ENCODE measurements around the gene ZNF521. TPM values are rescaled to one million over a fixed set of nuclear protein-coding genes. Genes with fewer than 3 reads are reported as not detected.

The ZNF521 gene
- total RNA-seq, 1 donor from 2014 or later = 41.6 TPM

DNA sequence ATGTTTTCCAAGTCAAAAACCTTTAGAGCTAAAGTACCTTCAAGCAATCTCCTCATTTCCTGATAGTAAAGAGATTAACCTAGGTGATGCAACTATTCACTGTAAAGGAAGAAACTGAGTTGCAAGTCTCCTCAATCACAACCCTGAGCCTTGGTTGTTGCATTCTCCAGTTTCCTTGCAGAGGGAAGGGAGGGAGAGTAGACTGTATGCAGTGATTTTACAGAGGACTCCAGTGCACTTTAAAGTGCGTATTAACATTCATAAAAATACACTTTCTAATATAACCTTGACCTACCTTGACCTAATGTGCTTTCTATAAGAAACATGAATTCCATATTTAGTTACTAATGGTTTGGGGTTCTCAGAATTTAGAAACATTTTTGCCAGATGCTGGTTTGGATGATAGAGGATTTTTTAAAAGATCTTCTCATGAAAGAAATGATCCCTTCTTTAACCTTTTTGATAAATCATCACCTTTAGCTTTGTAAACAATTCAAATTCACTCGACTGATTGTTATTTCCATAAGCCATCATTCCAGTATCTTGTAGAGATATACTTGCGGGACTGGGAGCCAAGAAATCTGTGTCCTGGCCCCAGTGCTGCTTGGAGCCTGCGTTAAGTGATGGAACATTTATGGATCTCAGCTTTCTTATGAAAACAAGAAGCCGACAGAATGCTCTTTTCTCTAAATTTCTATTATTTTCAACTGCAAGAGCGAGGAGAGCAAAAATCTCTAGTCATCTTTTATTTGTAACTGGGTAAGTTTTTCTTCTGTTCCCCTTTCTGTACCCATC lies 228.3 kb downstream of the ZNF521 start:
- Histone ChIP-seq H3K4me1 (no peaks in the 10 kb centered on the region), H3K4me3 (no peak overlapping the region), H3K27ac (no peak overlapping the region), H3K36me3 (no peaks in the 10 kb centered on the region), H3K9me3 (peaks cover 0 to 4% of the 10 kb centered on the region in 2 donors), H3K27me3 (no peaks in the 10 kb centered on the region)
- DNase-seq (ENCODE audit: low spot score in 2 of 2) = no peak
- intact Hi-C loops (cut with DNase I) = no loop called here
- TF ChIP-seq, protein P1, sequence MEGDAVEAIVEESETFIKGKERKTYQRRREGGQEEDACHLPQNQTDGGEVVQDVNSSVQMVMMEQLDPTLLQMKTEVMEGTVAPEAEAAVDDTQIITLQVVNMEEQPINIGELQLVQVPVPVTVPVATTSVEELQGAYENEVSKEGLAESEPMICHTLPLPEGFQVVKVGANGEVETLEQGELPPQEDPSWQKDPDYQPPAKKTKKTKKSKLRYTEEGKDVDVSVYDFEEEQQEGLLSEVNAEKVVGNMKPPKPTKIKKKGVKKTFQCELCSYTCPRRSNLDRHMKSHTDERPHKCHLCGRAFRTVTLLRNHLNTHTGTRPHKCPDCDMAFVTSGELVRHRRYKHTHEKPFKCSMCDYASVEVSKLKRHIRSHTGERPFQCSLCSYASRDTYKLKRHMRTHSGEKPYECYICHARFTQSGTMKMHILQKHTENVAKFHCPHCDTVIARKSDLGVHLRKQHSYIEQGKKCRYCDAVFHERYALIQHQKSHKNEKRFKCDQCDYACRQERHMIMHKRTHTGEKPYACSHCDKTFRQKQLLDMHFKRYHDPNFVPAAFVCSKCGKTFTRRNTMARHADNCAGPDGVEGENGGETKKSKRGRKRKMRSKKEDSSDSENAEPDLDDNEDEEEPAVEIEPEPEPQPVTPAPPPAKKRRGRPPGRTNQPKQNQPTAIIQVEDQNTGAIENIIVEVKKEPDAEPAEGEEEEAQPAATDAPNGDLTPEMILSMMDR (IDR thresholded peaks at IDR 0.05) = no peak

DNA sequence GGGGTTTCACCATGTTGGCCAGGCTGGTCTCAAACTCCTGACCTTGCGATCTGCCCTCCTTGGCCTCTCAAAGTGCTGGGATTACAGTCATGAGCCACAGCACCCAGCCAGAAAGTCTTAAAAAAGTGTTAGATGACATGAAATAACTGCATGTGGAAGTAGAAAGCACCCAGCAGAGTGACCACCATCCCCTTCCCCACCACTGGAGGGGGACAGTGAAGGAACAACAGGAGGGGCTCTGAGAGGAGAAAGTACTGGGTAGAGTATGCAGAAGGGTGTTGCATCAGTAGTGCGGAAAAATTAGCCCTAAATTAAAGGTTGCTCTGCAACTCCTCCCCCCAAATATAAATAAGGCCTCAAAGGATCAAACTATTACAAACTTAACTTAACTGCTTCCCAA lies 230.5 kb downstream of the ZNF521 start:
- TF ChIP-seq, protein P1 (IDR thresholded peaks at IDR 0.05) = no peak
- no peaks in the 10 kb centered on the region for H3K4me1 ChIP-seq
- H3K27me3 ChIP-seq = no peaks in the 10 kb centered on the region
- no peak for DNase-seq (ENCODE audit: low spot score in 2 of 2)
- no peak overlapping the region for H3K27ac ChIP-seq
- no peaks in the 10 kb centered on the region for H3K36me3 ChIP-seq
- H3K9me3 ChIP-seq = peaks cover 0 to 4% of the 10 kb centered on the region in 2 donors
- intact Hi-C loops (cut with DNase I) = no loop called here
- H3K4me3 ChIP-seq = no peak overlapping the region

DNA sequence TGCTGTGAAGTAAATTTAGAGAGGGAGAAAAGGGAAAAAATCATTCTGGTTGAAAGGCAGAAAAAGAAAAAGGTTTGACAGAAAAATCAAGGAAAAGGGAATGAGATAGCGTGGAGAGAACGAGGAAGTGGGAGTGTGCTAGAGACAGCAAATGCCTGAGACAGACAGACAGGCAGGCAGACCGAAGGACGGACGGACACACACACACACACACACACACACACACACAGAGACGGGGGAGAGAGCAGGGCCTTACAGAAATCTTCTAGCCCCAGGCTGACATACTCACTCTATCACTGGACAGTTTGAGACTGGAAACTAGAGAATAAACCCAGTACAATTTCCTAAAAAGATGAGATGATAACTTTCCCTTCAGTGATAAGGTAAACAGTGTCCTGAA lies 238.4 kb downstream of the ZNF521 start:
- H3K27me3 ChIP-seq = no peaks in the 10 kb centered on the region
- no peak overlapping the region for H3K4me3 ChIP-seq
- DNase-seq (ENCODE audit: low spot score in 2 of 2) = no peak
- TF ChIP-seq, protein P1 (IDR thresholded peaks at IDR 0.05) = no peak
- H3K36me3 ChIP-seq = no peaks in the 10 kb centered on the region
- intact Hi-C loops (cut with DNase I) = no loop called here
- no peak overlapping the region for H3K27ac ChIP-seq
- H3K4me1 ChIP-seq = no peaks in the 10 kb centered on the region
- no peaks in the 10 kb centered on the region for H3K9me3 ChIP-seq

DNA sequence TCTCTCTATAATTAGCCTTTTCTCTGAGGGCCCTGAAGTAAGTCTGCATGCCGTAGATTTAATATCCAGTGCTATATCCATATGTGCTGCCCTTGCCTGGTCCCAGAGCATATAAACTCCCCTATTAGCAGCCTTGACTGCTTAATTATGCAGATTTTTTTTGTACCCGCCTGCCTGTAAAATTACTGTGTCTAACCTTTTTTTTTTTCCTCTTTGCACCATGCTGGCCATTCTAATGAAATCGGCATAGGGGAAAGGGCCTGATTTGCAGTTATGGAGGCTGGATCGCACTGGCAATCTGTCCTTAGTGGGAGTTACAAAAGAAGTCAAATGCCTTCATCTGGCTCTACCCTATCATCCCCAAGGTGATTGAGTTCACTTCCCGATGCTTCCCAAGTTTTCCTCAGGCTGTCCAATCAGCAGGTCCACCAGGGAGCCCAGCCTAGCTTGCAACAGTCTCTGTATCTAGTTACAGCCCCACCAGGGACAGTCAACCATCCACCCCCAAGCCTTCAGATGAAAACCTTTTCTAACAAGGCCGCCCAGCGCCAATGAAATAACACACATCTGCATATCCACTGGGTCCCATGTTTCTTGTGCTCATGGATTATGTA lies 239.0 kb downstream of the ZNF521 start:
- Histone ChIP-seq H3K4me1 (no peaks in the 10 kb centered on the region), H3K27me3 (no peaks in the 10 kb centered on the region), H3K27ac (no peak overlapping the region), H3K4me3 (no peak overlapping the region), H3K9me3 (no peaks in the 10 kb centered on the region), H3K36me3 (no peaks in the 10 kb centered on the region)
- TF ChIP-seq, protein P1 (IDR thresholded peaks at IDR 0.05) = no peak
- no peak for DNase-seq (ENCODE audit: low spot score in 2 of 2)
- intact Hi-C loops (cut with DNase I) = no loop called here

DNA sequence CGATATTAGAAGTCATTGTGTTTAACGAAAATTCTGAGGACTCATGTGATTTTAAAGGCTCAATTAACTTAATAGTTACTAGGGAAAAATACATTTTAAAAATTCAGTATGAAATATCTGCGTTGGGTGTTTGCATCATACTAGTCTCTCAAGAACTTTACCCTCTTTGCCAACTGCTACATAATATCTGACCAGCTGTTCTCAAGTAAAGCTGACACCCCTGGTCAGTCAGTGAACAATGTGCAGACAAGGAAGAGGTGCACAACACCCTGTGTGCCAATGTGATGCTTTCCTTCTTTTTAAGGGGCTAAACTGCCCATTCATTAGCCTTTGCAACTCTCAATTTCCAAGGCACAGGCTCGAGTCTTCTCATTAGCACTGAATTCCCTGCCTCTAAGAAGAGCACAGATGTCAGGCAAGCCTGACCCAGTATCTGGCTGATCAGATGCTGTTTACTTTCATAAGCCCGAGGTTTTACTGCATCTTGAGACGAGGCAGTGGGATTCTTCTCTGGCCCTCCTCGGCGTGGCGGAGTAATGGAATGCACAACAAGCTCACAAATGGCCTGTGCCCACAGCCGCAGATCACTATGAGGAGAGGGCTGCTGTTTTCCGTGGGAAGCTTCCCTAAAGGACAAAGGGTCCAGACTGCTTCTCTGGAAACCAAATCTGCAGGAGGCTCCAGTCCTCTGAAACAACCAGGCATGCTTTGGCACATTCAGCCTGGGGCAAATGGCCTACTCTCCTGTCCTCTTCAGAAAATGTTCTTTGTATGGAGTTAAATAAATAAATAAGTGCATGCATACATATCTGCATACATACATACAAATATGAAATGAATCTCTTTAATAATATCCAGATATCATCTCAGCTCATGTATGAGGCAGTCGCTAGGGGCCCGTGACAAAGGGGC lies 240.3 kb downstream of the ZNF521 start:
- Histone ChIP-seq H3K4me3 (no peak overlapping the region), H3K9me3 (no peaks in the 10 kb centered on the region), H3K27me3 (no peaks in the 10 kb centered on the region), H3K36me3 (no peaks in the 10 kb centered on the region), H3K4me1 (no peaks in the 10 kb centered on the region), H3K27ac (no peak overlapping the region)
- TF ChIP-seq, protein P1 (IDR thresholded peaks at IDR 0.05) = no peak
- intact Hi-C loops (cut with DNase I) = no loop called here
- no peak for DNase-seq (ENCODE audit: low spot score in 2 of 2)
